T-helper 9 cell (primary cell): ENCODE data around the gene ZNF296.

Source experiments
- DNase-seq: peaks from one replicate; pipeline ENCODE4 v3.0.0-alpha.2; 2020

ZNF296 gene

GRCh38 chr19:45102481-45102880, 26.2 kb upstream of the ZNF296 start:
- DNase-seq, result no peak

GRCh38 chr19:45101806-45102205, 25.5 kb upstream of the ZNF296 start:
- no peak for DNase-seq

GRCh38 chr19:45100846-45101252, 24.6 kb upstream of the ZNF296 start:
- no peak for DNase-seq

GRCh38 chr19:45100201-45100600, 23.9 kb upstream of the ZNF296 start:
- no peak for DNase-seq

GRCh38 chr19:45099467-45100191, 23.4 kb upstream of the ZNF296 start:
- DNase-seq, result no peak

- no peak for DNase-seq
Measured at GRCh38 chr19:45098521-45099466, 22.5 kb upstream of the ZNF296 start.

- DNase-seq, result no peak
Measured at GRCh38 chr19:45097776-45098520, 21.7 kb upstream of the ZNF296 start.

GRCh38 chr19:45097450-45097775, 21.1 kb upstream of the ZNF296 start:
- DNase-seq, result no peak

GRCh38 chr19:45096700-45097099, 20.4 kb upstream of the ZNF296 start:
- DNase-seq, result no peak

- DNase-seq, result no peak
Measured at GRCh38 chr19:45095496-45096413, 19.5 kb upstream of the ZNF296 start.

- DNase-seq, result no peak
Measured at GRCh38 chr19:45094707-45095106, 18.4 kb upstream of the ZNF296 start.

GRCh38 chr19:45094137-45094536, 17.9 kb upstream of the ZNF296 start:
- no peak for DNase-seq

- peak; percentile 83 for DNase-seq
Measured at GRCh38 chr19:45092747-45093678, 16.7 kb upstream of the ZNF296 start, which contains the start of gene PPP1R37. TSS of gene PPP1R37 (plus strand) at chr19:45093179. CDS start at chr19:45093326, 147 bp downstream.

- DNase-seq, result peak; percentile 98
Measured at GRCh38 chr19:45091031-45091923, 15.0 kb upstream of the ZNF296 start.

- no peak for DNase-seq
Measured at GRCh38 chr19:45090606-45091005, 14.3 kb upstream of the ZNF296 start.

GRCh38 chr19:45090034-45090433, 13.8 kb upstream of the ZNF296 start:
- no peak for DNase-seq

GRCh38 chr19:45087531-45087930, 11.3 kb upstream of the ZNF296 start:
- peak; percentile 58 for DNase-seq

GRCh38 chr19:45086480-45086879, 10.2 kb upstream of the ZNF296 start:
- DNase-seq, result no peak

GRCh38 chr19:45082170-45082569, 5.9 kb upstream of the ZNF296 start:
- DNase-seq, result no peak

GRCh38 chr19:45079911-45080370, 3.7 kb upstream of the ZNF296 start:
- no peak for DNase-seq
